MCF 10A (cell line): ENCODE results near the gene GPC6. TPM values are rescaled to one million over a fixed set of nuclear protein-coding genes. Genes with fewer than 3 reads are reported as not detected.

Experiments
- BruUV-seq: library from RNA; stranded (reverse); fragments of 400-500 nt; replicated peaks from 2 replicates; lab custom pipeline; 2021; lab: Mats Ljungman, UMichigan
- CTCF ChIA-PET: fragments of 300-600 bp; sonication (Branson Sonifier 250); formaldehyde crosslinking; extraction: SDS; loops from one replicate; lab custom pipeline; 2021; ENCODE audit warnings: antibody characterized with exemption, inconsistent platforms; lab: Yijun Ruan, JAX
- POLR2A ChIA-PET: fragments of 300-600, 350-650 bp; sonication (Branson Sonifier 250); formaldehyde crosslinking; extraction: SDS; loops from one replicate; lab custom pipeline; 2020; ENCODE audit warnings: antibody characterized with exemption, inconsistent platforms; lab: Yijun Ruan, JAX
- DNase-seq: peaks from one replicate; pipeline ENCODE4 v3.0.0-alpha.2; 2018; ENCODE audit not compliant: unreplicated experiment
- H3K27ac Mint-ChIP-seq: one replicate; pipeline ENCODE4 v1.8.0; 2022; ENCODE audit warnings: mild to moderate bottlenecking, low read depth, mixed read lengths; ENCODE audit not compliant: unreplicated experiment
- H3K27me3 Mint-ChIP-seq: one replicate; pipeline ENCODE4 v1.8.0; 2022; ENCODE audit warnings: mixed read lengths; ENCODE audit not compliant: insufficient read depth, unreplicated experiment
- H3K36me3 Mint-ChIP-seq: one replicate; pipeline ENCODE4 v1.8.0; 2022; ENCODE audit warnings: mild to moderate bottlenecking, moderate library complexity, mixed read lengths; ENCODE audit not compliant: insufficient read depth, unreplicated experiment
- H3K4me1 Mint-ChIP-seq: one replicate; pipeline ENCODE4 v1.8.0; 2022; ENCODE audit warnings: mixed read lengths; ENCODE audit not compliant: insufficient read depth, unreplicated experiment
- H3K4me3 Mint-ChIP-seq: one replicate; pipeline ENCODE4 v1.8.0; 2022; ENCODE audit warnings: mild to moderate bottlenecking, moderate library complexity, mixed read lengths; ENCODE audit not compliant: unreplicated experiment
- H3K9me3 Mint-ChIP-seq: one replicate; pipeline ENCODE4 v1.8.0; 2022; ENCODE audit warnings: mixed read lengths; ENCODE audit not compliant: unreplicated experiment
- CTCF ChIP-seq: fragments of 200-600 bp; IDR thresholded peaks from one replicate; pipeline ENCODE4 v1.8.0; 2022; ENCODE audit warnings: antibody characterized with exemption, mild to moderate bottlenecking; ENCODE audit not compliant: unreplicated experiment
- intact Hi-C: fragments of 100-400 bp; cut with micrococcal nuclease; formaldehyde crosslinking; loops from 2 replicates; pipeline ENCODE4 v1.14.1; 2022
- total RNA-seq: library from RNA; stranded (reverse); gene quantifications from 2 replicates; pipeline ENCODE4 v1.2.3, GENCODE V29; 2022

GPC6 gene
- total RNA-seq, 1 experiment from 2014 or later, result 8.4 TPM

GRCh38 chr13:93246069-93246468 lies 19.5 kb downstream of the GPC6 start:
- CTCF ChIA-PET, result interaction anchor here (0.6 to 3.6 kb wide), 3 partner anchors 18 to 1862 kb away, joined by 3 to 22 read pairs (median 3); partner anchors contain the start of gene GPC6

GRCh38 chr13:93248627-93249047 lies 22.0 kb downstream of the GPC6 start:
- POLR2A ChIA-PET, result interaction anchor here (0.8 to 7.7 kb wide), 8 partner anchors 10 to 1081 kb away, joined by 3 to 64 read pairs (median 6); partner anchors contain the start of gene GPC6
- intact Hi-C loops, result loop anchor here (5.0 kb wide), 2 partner anchors 1099 to 1114 kb away; no protein-coding TSS in a partner anchor
- Mint-ChIP-seq H3K9me3 (no peaks in the 10 kb centered on the region), H3K27ac (peak overlapping the region; percentile 97), H3K27me3 (no peaks in the 10 kb centered on the region), H3K36me3 (no peaks in the 10 kb centered on the region), H3K4me1 (peaks cover 37% of the 10 kb centered on the region), H3K4me3 (no peak overlapping the region)
- peak; percentile 24 for TF ChIP-seq CTCF
- CTCF ChIA-PET, result interaction anchor here (0.7 to 1.5 kb wide), 10 partner anchors 9 to 1352 kb away, joined by 3 to 5 read pairs (median 3); no protein-coding TSS in a partner anchor
- BruUV-seq, result no TSS peak
- DNase-seq, result peak; percentile 53

More at GRCh38 chr13:93246069-93246468, 19.5 kb downstream of the GPC6 start:
- no peaks in the 10 kb centered on the region for H3K27me3 Mint-ChIP-seq
- H3K27ac Mint-ChIP-seq, result peak overlapping the region; percentile 92
- POLR2A ChIA-PET, result interaction anchor here (0.6 to 7.7 kb wide), 4 partner anchors 11 to 1895 kb away, joined by 3 to 64 read pairs (median 14); partner anchors contain the start of gene GPC6
- no peaks in the 10 kb centered on the region for H3K9me3 Mint-ChIP-seq
- H3K4me3 Mint-ChIP-seq, result no peak overlapping the region
- TF ChIP-seq CTCF, result no peak
- BruUV-seq, result no TSS peak
- intact Hi-C loops, result loop anchor here (5.0 kb wide), 2 partner anchors 1101 to 1116 kb away; no protein-coding TSS in a partner anchor
- no peak for DNase-seq
- H3K4me1 Mint-ChIP-seq, result peaks cover 43% of the 10 kb centered on the region
- H3K36me3 Mint-ChIP-seq, result no peaks in the 10 kb centered on the region

DNA sequence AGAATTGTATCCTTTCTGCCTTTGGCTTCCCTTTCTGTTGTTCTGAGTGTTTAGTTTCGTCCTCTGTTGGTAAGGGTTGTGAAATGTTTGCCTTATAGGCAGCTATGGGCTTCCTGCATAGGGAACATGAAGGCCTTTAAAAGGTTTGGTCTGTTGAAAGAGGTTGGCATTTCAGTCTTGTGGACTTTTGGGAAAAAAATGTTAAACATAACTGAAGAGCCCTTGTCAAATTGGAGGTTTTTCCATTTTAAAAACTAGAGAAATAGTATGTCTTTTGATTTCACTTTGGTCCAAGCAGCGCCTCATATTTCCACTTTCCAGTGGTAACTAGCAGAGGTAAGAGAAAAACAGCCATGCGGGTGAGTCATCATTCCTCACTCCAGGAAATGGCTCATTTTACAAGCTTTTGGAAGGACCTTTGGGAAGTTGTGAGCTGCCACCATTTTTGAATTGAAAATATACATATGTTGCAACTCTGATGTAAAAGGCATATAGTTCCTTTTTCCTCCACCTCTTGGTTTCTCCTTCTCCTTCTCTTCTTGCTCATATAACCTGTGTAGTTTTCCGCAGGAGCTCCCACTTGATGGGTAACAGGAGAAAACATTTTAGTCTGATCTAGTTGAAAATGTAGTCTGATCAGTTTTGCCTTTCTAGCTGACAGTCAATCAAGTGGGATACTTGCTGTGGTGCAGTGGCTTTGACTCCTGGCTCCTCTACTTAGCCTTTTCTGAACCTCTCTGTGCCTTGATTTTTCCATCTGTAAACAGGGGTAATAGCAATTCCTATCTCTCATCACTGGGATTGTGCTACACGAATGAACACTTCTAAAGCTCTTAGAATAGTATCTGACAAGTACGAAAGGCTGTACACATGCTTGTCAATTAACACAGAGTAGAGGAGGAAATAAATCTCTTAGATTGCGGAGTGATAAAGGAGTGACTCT lies 23.0 kb downstream of the GPC6 start:
- no peaks in the 10 kb centered on the region for H3K27me3 Mint-ChIP-seq

More for the DNA sequence above, 23.0 kb downstream of the GPC6 start:
- peaks cover 28% of the 10 kb centered on the region for H3K4me1 Mint-ChIP-seq
- CTCF ChIA-PET, result interaction anchor here (0.5 to 1.5 kb wide), 8 partner anchors 8 to 1460 kb away, joined by 3 to 4 read pairs (median 4); no protein-coding TSS in a partner anchor
- intact Hi-C loops, result loop anchor here (5.0 kb wide), 2 partner anchors 1098 to 1113 kb away; no protein-coding TSS in a partner anchor
- POLR2A ChIA-PET, result interaction anchor here (0.8 to 1.8 kb wide), 8 partner anchors 9 to 1056 kb away, joined by 3 to 10 read pairs (median 4); no protein-coding TSS in a partner anchor
- H3K36me3 Mint-ChIP-seq, result no peaks in the 10 kb centered on the region
- H3K27ac Mint-ChIP-seq, result peak overlapping the region; percentile 97
- TF ChIP-seq CTCF, result no peak
- DNase-seq, result peak; percentile 91
- H3K9me3 Mint-ChIP-seq, result no peaks in the 10 kb centered on the region
- peak overlapping the region; percentile 5 for H3K4me3 Mint-ChIP-seq
- no TSS peak for BruUV-seq
